ENCODE measurements around the gene TREX2. TPM values are rescaled to one million over a fixed set of nuclear protein-coding genes. Genes with fewer than 3 reads are reported as not detected.

Gene TREX2
- total RNA-seq, 4 donors from 2014 or later, result 19.3 to 62.6 (median 50.7) TPM

- 93% methylated on average over 12 of the region's 17 CpGs for WGBS
- TF ChIP-seq POLR2AphosphoS5 (IDR thresholded peaks at IDR 0.05), result no peak
- TF ChIP-seq EP300 (IDR thresholded peaks at IDR 0.05), result no peak
- TF ChIP-seq CTCF (IDR thresholded peaks at IDR 0.05), result no peak
- H3K27ac ChIP-seq, result no peak overlapping the region
Observed at GRCh38 chrX:153433781-153434285, 12.0 kb downstream of the TREX2 start.

GRCh38 chrX:153433161-153433680 is 12.6 kb downstream of the TREX2 start:
- Histone ChIP-seq H3K27me3 (no peaks in the 10 kb centered on the region), H3K9me3 (no peaks in the 10 kb centered on the region), H3K4me3 (no peak overlapping the region), H3K4me1 (no peaks in the 10 kb centered on the region), H3K27ac (no peak overlapping the region), H3K36me3 (no peaks in the 10 kb centered on the region)
- no peak for DNase-seq (ENCODE audit: low spot score in 2 of 2)
- WGBS, result 82% methylated on average over 9 of the region's 12 CpGs
- no peak for TF ChIP-seq POLR2AphosphoS5 (IDR thresholded peaks at IDR 0.05)
- no peak for TF ChIP-seq POLR2A (IDR thresholded peaks at IDR 0.05)
- TF ChIP-seq EP300 (IDR thresholded peaks at IDR 0.05), result no peak
- TF ChIP-seq CTCF (IDR thresholded peaks at IDR 0.05), result no peak

More at GRCh38 chrX:153433781-153434285, 12.0 kb downstream of the TREX2 start:
- Histone ChIP-seq H3K27me3 (no peaks in the 10 kb centered on the region), H3K9me3 (no peaks in the 10 kb centered on the region), H3K4me1 (no peaks in the 10 kb centered on the region), H3K36me3 (no peaks in the 10 kb centered on the region), H3K4me3 (no peak overlapping the region)
- DNase-seq (ENCODE audit: low spot score in 2 of 2), result peak in 1 of 2 donors; percentile 59

GRCh38 chrX:153430796-153431195 is 15.1 kb downstream of the TREX2 start:
- DNase-seq (ENCODE audit: low spot score in 2 of 2), result peak in 1 of 2 donors; percentile 9
- 88% methylated on average over 6 of the region's 6 CpGs for WGBS
- Histone ChIP-seq H3K27ac (no peak overlapping the region), H3K36me3 (no peaks in the 10 kb centered on the region), H3K27me3 (no peaks in the 10 kb centered on the region), H3K9me3 (no peaks in the 10 kb centered on the region), H3K4me1 (no peaks in the 10 kb centered on the region), H3K4me3 (no peak overlapping the region)
- no peak for TF ChIP-seq CTCF (IDR thresholded peaks at IDR 0.05)
- TF ChIP-seq EP300 (IDR thresholded peaks at IDR 0.05), result no peak
- TF ChIP-seq POLR2A (IDR thresholded peaks at IDR 0.05), result no peak
- TF ChIP-seq POLR2AphosphoS5 (IDR thresholded peaks at IDR 0.05), result no peak

GRCh38 chrX:153426204-153426603 is 19.7 kb downstream of the TREX2 start:
- H3K4me1 ChIP-seq, result no peaks in the 10 kb centered on the region
- 66% methylated on average over 3 of the region's 3 CpGs for WGBS
- no peaks in the 10 kb centered on the region for H3K9me3 ChIP-seq
- TF ChIP-seq CTCF (IDR thresholded peaks at IDR 0.05) (no peak), POLR2A (IDR thresholded peaks at IDR 0.05) (no peak), POLR2AphosphoS5 (IDR thresholded peaks at IDR 0.05) (no peak), EP300 (IDR thresholded peaks at IDR 0.05) (no peak)
- H3K27me3 ChIP-seq, result no peaks in the 10 kb centered on the region
- DNase-seq (ENCODE audit: low spot score in 2 of 2), result no peak
- H3K4me3 ChIP-seq, result no peak overlapping the region
- H3K36me3 ChIP-seq, result no peaks in the 10 kb centered on the region
- no peak overlapping the region for H3K27ac ChIP-seq

GRCh38 chrX:153423652-153424051 is 22.2 kb downstream of the TREX2 start:
- no peak overlapping the region for H3K27ac ChIP-seq
- DNase-seq (ENCODE audit: low spot score in 2 of 2), result no peak
- H3K27me3 ChIP-seq, result no peaks in the 10 kb centered on the region
- H3K36me3 ChIP-seq, result no peaks in the 10 kb centered on the region
- WGBS, result 79% methylated on average over 8 of the region's 8 CpGs
- TF ChIP-seq CTCF (IDR thresholded peaks at IDR 0.05), result no peak
- TF ChIP-seq EP300 (IDR thresholded peaks at IDR 0.05), result no peak
- TF ChIP-seq POLR2AphosphoS5 (IDR thresholded peaks at IDR 0.05), result no peak
- no peak for TF ChIP-seq POLR2A (IDR thresholded peaks at IDR 0.05)
- H3K4me1 ChIP-seq, result no peaks in the 10 kb centered on the region
- H3K9me3 ChIP-seq, result no peaks in the 10 kb centered on the region
- H3K4me3 ChIP-seq, result no peak overlapping the region
